Adrenal gland (tissue), 12 donors: ENCODE measurements around the gene SPINK5. TPM values are rescaled to one million over a fixed set of nuclear protein-coding genes. Genes with fewer than 3 reads are reported as not detected.

Experiments
- DNase-seq, 7 donors: peaks; one replicate each; pipeline ENCODE4 v3.0.0-alpha.2; 2019 to 2020
- H3K27ac ChIP-seq, 5 donors: fragments of 200-600 bp; sonication (generic) in 4 of 5; 1 replicate in 3 of 5; 2 replicates in 2 of 5; pipeline versions ENCODE4 v1.5.1 to v1.8.0; 2016 to 2020; ENCODE audit warnings: mild to moderate bottlenecking in 1 of 5
- H3K27me3 ChIP-seq: fragments of 200-600 bp; 2 replicates; pipeline ENCODE4 v1.8.0; 2021
- H3K36me3 ChIP-seq, 2 donors: fragments of 200-600 bp; replicated peaks in 1 of 2; 1 replicate in 1 of 2; 2 replicates in 1 of 2; pipeline versions ENCODE4 v1.5.1 to v1.8.0; 2018 to 2022
- H3K4me1 ChIP-seq, 2 donors: fragments of 200-600 bp; replicated peaks in 1 of 2; 1 replicate in 1 of 2; 2 replicates in 1 of 2; pipeline versions ENCODE4 v1.5.1 to v1.8.0; 2018 to 2021
- H3K4me3 ChIP-seq, 4 donors: fragments of 200-600 bp; sonication (generic) in 3 of 4; one replicate each; pipeline ENCODE4 v1.5.1; 2016 to 2018
- H3K9me3 ChIP-seq, 3 donors: fragments of 200-600 bp; sonication (generic) in 1 of 3; replicated peaks in 1 of 3; 1 replicate in 2 of 3; 2 replicates in 1 of 3; pipeline versions ENCODE4 v1.5.1 to v1.8.0; 2016 to 2021
- CTCF ChIP-seq, 6 experiments: fragments of 450-650 bp in 4 of 6; fragments of 200-600 bp in 2 of 6; sonication (generic) in 1 of 6; IDR thresholded peaks; 1 replicate in 5 of 6; 2 replicates in 1 of 6; pipeline versions ENCODE4 v1.5.1 to v1.8.0; 2016 to 2021; ENCODE audit warnings: antibody characterized with exemption in 6 of 6, mild to moderate bottlenecking in 2 of 6, moderate library complexity in 1 of 6
- POLR2A ChIP-seq, 2 donors: fragments of 450-650 bp; IDR thresholded peaks; one replicate each; pipeline ENCODE4 v1.6.1; 2017; ENCODE audit warnings: antibody characterized with exemption in 2 of 2, mild to moderate bottlenecking in 2 of 2, moderate library complexity in 1 of 2
- WGBS, 4 donors: extraction: QIAGEN DNeasy Blood & Tissue Kit in 2 of 4; methylation state at CpG; one replicate each; pipeline versions ENCODE4 v1.1.5 to v1.1.7; 2013 to 2017; 5-methylcytosine and 5-hydroxymethylcytosine counted together
- intact Hi-C, 2 donors: fragments of 100-400 bp; cut with DNase I; formaldehyde crosslinking; loops; one replicate each; pipeline versions ENCODE4 v1.14.1 to v1.15.0; 2022 to 2023
- polyA plus RNA-seq, 3 donors: library from polyadenylated mRNA; stranded (reverse); fragments of 200-250 nt in 2 of 3; fragments of 350-450 nt in 1 of 3; fragmentation: Illumina TruSeq in 1 of 3; extraction: RNeasy Lipid Tissue Mini Kit (QIAGEN cat#74804) in 1 of 3; gene quantifications; one replicate each; pipeline ENCODE4 v1.2.3, GENCODE V29; 2013 to 2014
- total RNA-seq, 9 donors: library from RNA; depleted of rRNA in 4 of 9; stranded (reverse); fragments of >200 nt in 4 of 9; fragments of 120-200 nt in 1 of 9; fragmentation: NEBNext Ultra II Directional in 1 of 9; extraction: Animal tissue kit (Norgen Biotek cat#: 25700) in 1 of 9; gene quantifications; one replicate each; pipeline versions ENCODE4 v1.1.0 to v1.2.4, GENCODE V29; 2013 to 2023
- donor health status: healthy with polysubstance abuse.
- donor health status: Bipolar disorder and iron deficiency.
- donor health status: DM: yes; HTN: yes; CAD: no.
- donor health status: DM: no; HTN: no; CAD: no.
- donor health status: DM: no; HTN: no; CAD: no.
- donor health status: DM: yes; HTN: yes; CAD: no.

The SPINK5 gene
- total and polyA plus RNA-seq, 12 donors = 0.13 to 3.5 (median 0.40) TPM; not detected in 3

- Histone ChIP-seq H3K4me3 (no peak overlapping the region), H3K27ac (no peak overlapping the region), H3K36me3 (no peaks in the 10 kb centered on the region), H3K9me3 (no peaks in the 10 kb centered on the region), H3K4me1 (no peaks in the 10 kb centered on the region), H3K27me3 (no peaks in the 10 kb centered on the region)
- DNase-seq = no peak
- TF ChIP-seq POLR2A (IDR thresholded peaks at IDR 0.05) (no peak), CTCF (IDR thresholded peaks at IDR 0.05) (no peak)
- intact Hi-C loops = no loop called here
Measured at GRCh38 chr5:148085310-148085709, 21.5 kb downstream of the SPINK5 start.

DNA sequence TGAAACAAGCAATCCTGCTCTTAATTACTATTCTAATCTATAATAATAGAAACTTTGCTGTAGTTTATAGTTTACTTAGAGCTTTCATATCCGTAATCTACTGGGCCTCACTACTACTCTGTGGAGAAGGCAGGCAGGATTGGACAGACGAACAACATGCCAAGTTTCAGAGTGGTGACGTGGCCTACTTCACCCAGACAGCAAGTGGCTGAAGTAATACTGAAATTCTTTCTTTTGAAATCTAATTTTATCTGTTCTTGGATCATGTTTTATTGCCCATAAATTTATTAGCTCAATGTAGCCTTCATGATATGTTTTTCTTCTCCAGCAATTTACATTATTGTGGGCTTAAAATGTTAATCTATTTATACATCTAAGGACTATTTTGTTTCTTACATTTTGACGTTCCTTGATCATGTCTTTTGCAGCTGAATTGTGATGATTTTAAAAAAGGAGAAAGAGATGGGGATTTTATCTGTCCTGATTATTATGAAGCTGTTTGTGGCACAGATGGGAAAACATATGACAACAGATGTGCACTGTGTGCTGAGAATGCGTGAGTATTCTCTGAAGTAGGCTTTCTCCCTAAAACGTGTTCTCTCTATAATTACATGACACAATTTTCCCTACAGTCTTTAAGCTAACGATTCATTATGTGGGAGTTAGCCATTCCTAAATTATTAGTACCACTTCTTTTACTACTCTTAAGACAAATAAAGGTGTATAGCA, 22.4 kb downstream of the SPINK5 start:
- no peak for DNase-seq
- intact Hi-C loops = no loop called here
- 66 to 69% (median 68%) methylated on average over 7 of the region's 7 CpGs for WGBS, 4 donors
- Histone ChIP-seq H3K27ac (no peak overlapping the region), H3K9me3 (no peaks in the 10 kb centered on the region), H3K36me3 (no peaks in the 10 kb centered on the region), H3K4me3 (no peak overlapping the region), H3K4me1 (no peaks in the 10 kb centered on the region), H3K27me3 (no peaks in the 10 kb centered on the region)
- TF ChIP-seq CTCF (IDR thresholded peaks at IDR 0.05) (no peak), POLR2A (IDR thresholded peaks at IDR 0.05) (no peak)

- Histone ChIP-seq H3K27me3 (peaks cover 4% of the 10 kb centered on the region), H3K4me3 (no peak overlapping the region), H3K36me3 (no peaks in the 10 kb centered on the region), H3K27ac (no peak overlapping the region), H3K4me1 (no peaks in the 10 kb centered on the region), H3K9me3 (no peaks in the 10 kb centered on the region)
- TF ChIP-seq POLR2A (IDR thresholded peaks at IDR 0.05) = no peak
- TF ChIP-seq CTCF (IDR thresholded peaks at IDR 0.05) = no peak
- no peak for DNase-seq
- WGBS, 4 donors = 35 to 40% (median 39%) methylated on average over 5 of the region's 5 CpGs
- intact Hi-C loops = no loop called here
Measured at GRCh38 chr5:148090146-148090772, 26.5 kb downstream of the SPINK5 start.

DNA sequence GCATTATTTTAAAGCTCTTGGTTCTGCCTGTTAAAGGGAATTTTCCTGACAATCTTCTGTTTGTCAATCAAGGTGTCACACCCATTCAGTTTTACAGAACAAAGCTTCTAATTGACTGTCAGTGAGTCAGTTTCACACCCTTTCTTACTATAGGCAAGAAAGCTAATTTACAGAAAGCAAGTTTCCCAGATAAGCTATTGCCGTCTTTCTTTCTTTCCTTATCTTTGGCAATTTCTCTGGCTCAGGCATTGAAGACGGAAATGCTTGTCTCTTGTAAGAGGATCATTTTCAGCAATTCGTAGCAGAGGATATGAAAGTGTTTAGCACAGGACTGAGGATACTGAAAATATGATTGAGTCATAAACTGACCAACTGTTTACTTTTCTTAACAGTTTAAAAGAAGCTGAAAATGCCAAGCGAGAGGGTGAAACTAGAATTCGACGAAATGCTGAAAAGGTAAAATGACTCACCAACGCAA, 27.0 kb downstream of the SPINK5 start:
- TF ChIP-seq POLR2A (IDR thresholded peaks at IDR 0.05) (no peak), CTCF (IDR thresholded peaks at IDR 0.05) (no peak)
- H3K4me1 ChIP-seq = no peaks in the 10 kb centered on the region
- no peaks in the 10 kb centered on the region for H3K36me3 ChIP-seq
- no peak for DNase-seq
- 70 to 78% (median 74%) methylated on average over 7 of the region's 7 CpGs for WGBS, 4 donors
- H3K4me3 ChIP-seq = no peak overlapping the region
- H3K27me3 ChIP-seq = peaks cover 4% of the 10 kb centered on the region
- no peak overlapping the region for H3K27ac ChIP-seq
- intact Hi-C loops = no loop called here
- H3K9me3 ChIP-seq = no peaks in the 10 kb centered on the region
